GM12872 (cell line): Measurements from ENCODE around the gene ALCAM.

ENCODE experiments used
- CTCF ChIP-seq: IDR thresholded peaks from 3 replicates; pipeline ENCODE4 v1.5.1; 2011; ENCODE audit warnings: low read depth, mild to moderate bottlenecking, low read length, moderate library complexity; ENCODE audit not compliant: insufficient read depth

Gene ALCAM

GRCh38 chr3:105377716-105378115 lies 11.0 kb downstream of the ALCAM start:
- TF ChIP-seq CTCF: no peak

- TF ChIP-seq CTCF: no peak
These were observed 18.5 kb downstream of the ALCAM start for GRCh38 chr3:105385179-105385578.

GRCh38 chr3:105385819-105386508 lies 19.3 kb downstream of the ALCAM start:
- no peak for TF ChIP-seq CTCF

- no peak for TF ChIP-seq CTCF
These were observed 20.5 kb downstream of the ALCAM start for GRCh38 chr3:105387122-105387751.

- TF ChIP-seq CTCF: no peak
These were observed 21.5 kb downstream of the ALCAM start for GRCh38 chr3:105388176-105388575.

GRCh38 chr3:105394177-105394576 lies 27.5 kb downstream of the ALCAM start:
- TF ChIP-seq CTCF: no peak

GRCh38 chr3:105397974-105398373 lies 31.3 kb downstream of the ALCAM start:
- no peak for TF ChIP-seq CTCF
